Mammary epithelial cell (primary cell): Measurements from ENCODE around the gene S100A7A.

Experiments
- CTCF ChIP-seq, 2 donors: IDR thresholded peaks in 1 of 2; conservative IDR thresholded peaks in 1 of 2; 2 replicates each; pipeline ENCODE4 v1.5.1; 2011 to 2012; ENCODE audit warnings: inconsistent platforms in 2 of 2, low read length in 2 of 2, mild to moderate bottlenecking in 2 of 2, control low read depth in 1 of 2, low read depth in 1 of 2; ENCODE audit not compliant: insufficient read depth in 1 of 2; ENCODE audit errors: extremely low read depth in 1 of 2
- EZH2 ChIP-seq: IDR thresholded peaks from 2 replicates; pipeline ENCODE4 v1.6.1; 2012; ENCODE audit warnings: low read length, inconsistent platforms, borderline replicate concordance

- TF ChIP-seq EZH2 (no peak), CTCF (conservative IDR thresholded peaks at IDR 0.05 in 1 of 2, IDR thresholded peaks at IDR 0.05 in 1 of 2; ENCODE audit: extremely low read depth in 1 of 2, insufficient read depth in 1 of 2, low read depth in 1 of 2, low read length in 2 of 2) (no peak)
Measured at GRCh38 chr1:153399401-153400055, 16.8 kb upstream of the S100A7A start.
